ENCODE data around the gene NUP43. TPM values are rescaled to one million over a fixed set of nuclear protein-coding genes. Genes with fewer than 3 reads are reported as not detected.

Gene NUP43, protein sequence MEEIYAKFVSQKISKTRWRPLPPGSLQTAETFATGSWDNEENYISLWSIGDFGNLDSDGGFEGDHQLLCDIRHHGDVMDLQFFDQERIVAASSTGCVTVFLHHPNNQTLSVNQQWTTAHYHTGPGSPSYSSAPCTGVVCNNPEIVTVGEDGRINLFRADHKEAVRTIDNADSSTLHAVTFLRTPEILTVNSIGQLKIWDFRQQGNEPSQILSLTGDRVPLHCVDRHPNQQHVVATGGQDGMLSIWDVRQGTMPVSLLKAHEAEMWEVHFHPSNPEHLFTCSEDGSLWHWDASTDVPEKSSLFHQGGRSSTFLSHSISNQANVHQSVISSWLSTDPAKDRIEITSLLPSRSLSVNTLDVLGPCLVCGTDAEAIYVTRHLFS
- 28.1 to 41.8 TPM (median 33.9 TPM) in 3 replicates for total RNA-seq
- long read RNA-seq, partial matches to known transcripts, result 1 of 4 reads
- long read RNA-seq, other reads (novel, unspliced or antisense), result 3 of 4 reads

DNA sequence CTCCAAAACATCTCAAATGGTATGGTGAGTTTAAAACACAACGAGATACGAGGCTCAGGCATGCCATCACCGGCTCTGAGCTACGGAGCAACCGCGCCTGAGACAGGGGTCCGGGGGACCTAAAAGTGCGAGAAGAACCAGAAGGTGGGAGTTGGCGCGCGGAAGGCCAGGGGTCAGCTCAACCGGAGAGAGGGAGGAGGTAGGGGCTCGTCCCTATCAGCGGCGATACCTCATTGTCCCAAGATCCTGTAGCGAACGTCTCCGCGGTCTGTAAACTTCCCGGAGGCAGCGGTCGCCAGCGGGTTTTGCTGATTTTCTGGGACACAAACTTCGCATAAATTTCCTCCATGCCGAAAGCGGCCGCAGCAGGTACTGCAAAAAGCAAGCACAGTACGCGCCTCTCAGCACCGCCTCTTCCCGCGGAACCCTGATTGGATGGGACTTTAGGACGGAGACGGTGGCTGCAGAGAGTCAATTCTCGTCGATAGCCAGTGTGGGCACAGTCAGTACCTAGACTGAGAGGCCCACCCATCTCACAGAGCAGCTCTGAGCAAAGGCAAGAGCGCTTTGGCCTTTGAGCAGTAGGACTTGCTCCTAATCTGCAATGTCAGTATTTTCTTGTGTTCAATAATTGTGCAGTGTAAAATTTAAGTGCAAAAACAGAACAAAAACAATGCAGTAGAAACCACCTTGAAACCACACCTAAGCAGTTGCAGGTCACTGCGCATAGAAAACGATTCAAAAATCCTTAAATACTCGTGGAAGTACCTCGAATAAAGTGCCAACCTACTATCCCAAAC, at the start of gene NUP43:
NUP43 (minus strand) TSS at position 383 of the 800 bp plus-strand sequence; CDS start at position 349, 34 bp downstream.
- peak; percentile 95 for DNase-seq (ENCODE audit: low spot score)
- Mint-ChIP-seq H3K36me3 (ENCODE audit: low read depth) (peaks cover 6% of the 10 kb centered on the region), H3K27ac (ENCODE audit: unreplicated experiment) (peak within 1 kb of the TSS; percentile 95), H3K9me3 (ENCODE audit: low read depth) (no peaks in the 10 kb centered on the region), H3K4me1 (ENCODE audit: low read depth) (peaks cover 29% of the 10 kb centered on the region), H3K27me3 (ENCODE audit: low read depth) (no peaks in the 10 kb centered on the region), H3K4me3 (ENCODE audit: unreplicated experiment) (peak within 1 kb of the TSS; percentile 100)
- TF ChIP-seq, protein P1, sequence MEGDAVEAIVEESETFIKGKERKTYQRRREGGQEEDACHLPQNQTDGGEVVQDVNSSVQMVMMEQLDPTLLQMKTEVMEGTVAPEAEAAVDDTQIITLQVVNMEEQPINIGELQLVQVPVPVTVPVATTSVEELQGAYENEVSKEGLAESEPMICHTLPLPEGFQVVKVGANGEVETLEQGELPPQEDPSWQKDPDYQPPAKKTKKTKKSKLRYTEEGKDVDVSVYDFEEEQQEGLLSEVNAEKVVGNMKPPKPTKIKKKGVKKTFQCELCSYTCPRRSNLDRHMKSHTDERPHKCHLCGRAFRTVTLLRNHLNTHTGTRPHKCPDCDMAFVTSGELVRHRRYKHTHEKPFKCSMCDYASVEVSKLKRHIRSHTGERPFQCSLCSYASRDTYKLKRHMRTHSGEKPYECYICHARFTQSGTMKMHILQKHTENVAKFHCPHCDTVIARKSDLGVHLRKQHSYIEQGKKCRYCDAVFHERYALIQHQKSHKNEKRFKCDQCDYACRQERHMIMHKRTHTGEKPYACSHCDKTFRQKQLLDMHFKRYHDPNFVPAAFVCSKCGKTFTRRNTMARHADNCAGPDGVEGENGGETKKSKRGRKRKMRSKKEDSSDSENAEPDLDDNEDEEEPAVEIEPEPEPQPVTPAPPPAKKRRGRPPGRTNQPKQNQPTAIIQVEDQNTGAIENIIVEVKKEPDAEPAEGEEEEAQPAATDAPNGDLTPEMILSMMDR (IDR thresholded peaks at IDR 0.05), result peak; percentile 77

DNA sequence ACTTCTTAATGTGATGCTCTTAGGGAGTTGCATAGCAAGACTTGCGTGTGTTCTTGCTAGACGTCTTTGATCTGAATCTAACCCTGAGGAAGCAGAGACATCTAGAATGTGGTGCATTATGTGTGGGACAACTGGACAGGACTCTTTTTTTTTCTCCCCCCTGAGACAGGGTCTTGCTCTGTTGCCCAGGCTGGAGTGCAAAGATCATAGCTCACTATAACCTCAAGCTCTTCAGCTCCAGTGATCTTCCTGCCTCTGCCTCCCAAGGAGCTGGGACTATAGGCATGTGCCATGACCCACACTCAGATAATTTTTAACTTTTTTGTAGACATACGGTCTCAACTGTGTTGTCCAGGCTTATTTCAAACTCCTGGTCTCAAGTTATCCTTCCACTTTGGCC, 37.2 kb upstream of the NUP43 start:
- Mint-ChIP-seq H3K27ac (ENCODE audit: unreplicated experiment) (peak overlapping the region; percentile 59), H3K36me3 (ENCODE audit: low read depth) (peaks cover 10% of the 10 kb centered on the region), H3K4me3 (ENCODE audit: unreplicated experiment) (no peak overlapping the region), H3K9me3 (ENCODE audit: low read depth) (no peaks in the 10 kb centered on the region), H3K4me1 (ENCODE audit: low read depth) (no peaks in the 10 kb centered on the region), H3K27me3 (ENCODE audit: low read depth) (no peaks in the 10 kb centered on the region)
- TF ChIP-seq, protein P1 (IDR thresholded peaks at IDR 0.05), result no peak
- no peak for DNase-seq (ENCODE audit: low spot score)

DNA sequence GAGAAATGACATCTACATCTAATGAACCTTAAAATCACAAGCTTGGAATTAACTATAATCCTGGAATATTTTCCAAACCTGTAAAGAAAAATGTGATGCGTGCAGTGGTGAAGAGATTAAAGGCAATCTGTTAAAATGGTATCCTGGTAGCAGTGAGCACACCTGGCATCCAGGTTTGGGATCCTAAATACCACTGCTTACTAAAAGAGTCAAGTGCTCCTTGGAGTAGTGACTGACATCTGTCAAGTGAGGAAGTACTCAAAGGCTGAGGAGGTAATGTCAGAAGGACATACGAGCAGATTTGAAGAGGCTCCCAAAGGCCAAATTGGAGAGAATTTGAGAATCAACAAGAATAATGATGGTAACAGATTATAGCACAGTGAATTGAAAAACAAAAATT, 36.0 kb upstream of the NUP43 start:
- TF ChIP-seq, protein P1 (IDR thresholded peaks at IDR 0.05), result no peak
- Mint-ChIP-seq H3K27ac (ENCODE audit: unreplicated experiment) (no peak overlapping the region), H3K4me1 (ENCODE audit: low read depth) (no peaks in the 10 kb centered on the region), H3K9me3 (ENCODE audit: low read depth) (no peaks in the 10 kb centered on the region), H3K36me3 (ENCODE audit: low read depth) (peaks cover 9% of the 10 kb centered on the region), H3K27me3 (ENCODE audit: low read depth) (no peaks in the 10 kb centered on the region), H3K4me3 (ENCODE audit: unreplicated experiment) (no peak overlapping the region)
- no peak for DNase-seq (ENCODE audit: low spot score)

DNA sequence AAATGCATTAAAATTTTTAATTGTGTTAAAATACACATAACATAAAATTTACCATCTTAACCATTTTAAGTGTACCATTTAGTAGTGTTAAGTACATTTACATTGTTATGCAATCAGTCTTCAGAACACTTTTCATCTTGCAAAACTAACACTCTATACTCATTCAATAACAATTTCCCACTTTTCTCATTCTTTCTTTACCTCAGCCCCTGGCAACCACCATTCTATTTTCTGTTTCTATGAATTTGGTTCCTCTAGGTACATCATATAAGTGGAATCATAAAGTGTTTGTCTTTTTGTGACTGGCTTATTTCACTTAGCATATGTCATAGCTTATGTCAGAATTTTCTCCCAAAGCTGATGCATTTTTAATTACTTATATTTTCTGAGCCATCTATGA, 35.4 kb upstream of the NUP43 start:
- no peaks in the 10 kb centered on the region for H3K27me3 Mint-ChIP-seq (ENCODE audit: low read depth)
- no peaks in the 10 kb centered on the region for H3K4me1 Mint-ChIP-seq (ENCODE audit: low read depth)
- H3K9me3 Mint-ChIP-seq (ENCODE audit: low read depth), result no peaks in the 10 kb centered on the region
- TF ChIP-seq, protein P1 (IDR thresholded peaks at IDR 0.05), result no peak
- DNase-seq (ENCODE audit: low spot score), result no peak
- H3K36me3 Mint-ChIP-seq (ENCODE audit: low read depth), result peaks cover 9% of the 10 kb centered on the region
- H3K27ac Mint-ChIP-seq (ENCODE audit: unreplicated experiment), result no peak overlapping the region
- no peak overlapping the region for H3K4me3 Mint-ChIP-seq (ENCODE audit: unreplicated experiment)

DNA sequence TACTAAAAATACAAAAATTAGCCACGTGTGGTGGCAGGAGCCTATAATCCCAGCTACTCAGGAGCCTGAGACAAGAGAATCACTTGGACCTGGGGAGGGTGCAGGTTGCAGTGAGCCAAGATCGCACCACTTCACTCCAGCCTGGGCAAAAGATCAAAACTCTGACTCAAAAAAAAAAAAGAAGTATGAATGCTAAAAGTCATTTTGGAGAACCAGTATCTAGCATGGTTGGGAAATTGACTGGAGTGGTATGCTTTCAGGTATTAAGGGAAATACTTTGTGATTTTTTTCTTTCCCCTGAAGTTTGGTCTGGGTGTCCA, 33.3 kb upstream of the NUP43 start:
- Mint-ChIP-seq H3K27me3 (ENCODE audit: low read depth) (no peaks in the 10 kb centered on the region), H3K27ac (ENCODE audit: unreplicated experiment) (no peak overlapping the region), H3K4me1 (ENCODE audit: low read depth) (no peaks in the 10 kb centered on the region), H3K4me3 (ENCODE audit: unreplicated experiment) (no peak overlapping the region), H3K9me3 (ENCODE audit: low read depth) (no peaks in the 10 kb centered on the region), H3K36me3 (ENCODE audit: low read depth) (peaks cover 11% of the 10 kb centered on the region)
- no peak for DNase-seq (ENCODE audit: low spot score)
- TF ChIP-seq, protein P1 (IDR thresholded peaks at IDR 0.05), result no peak

Measured in chondrocyte (in vitro differentiated cells).